GM21515 (cell line): ENCODE results near the gene SERPINB10.
"Not testable (repeated sequence)": the region's sequence is repeated elsewhere in the genome, so short reads cannot be mapped to it uniquely, and the experiment has no call there.

ENCODE experiments used
- ATAC-seq: cut with Tn5 transposase; IDR thresholded peaks from one replicate; pipeline ENCODE4 v1.9.1; 2021; ENCODE audit not compliant: unreplicated experiment

SERPINB10 gene

GRCh38 chr18:63890237-63890949, 17.4 kb upstream of the SERPINB10 start:
- no peak for ATAC-seq

DNA sequence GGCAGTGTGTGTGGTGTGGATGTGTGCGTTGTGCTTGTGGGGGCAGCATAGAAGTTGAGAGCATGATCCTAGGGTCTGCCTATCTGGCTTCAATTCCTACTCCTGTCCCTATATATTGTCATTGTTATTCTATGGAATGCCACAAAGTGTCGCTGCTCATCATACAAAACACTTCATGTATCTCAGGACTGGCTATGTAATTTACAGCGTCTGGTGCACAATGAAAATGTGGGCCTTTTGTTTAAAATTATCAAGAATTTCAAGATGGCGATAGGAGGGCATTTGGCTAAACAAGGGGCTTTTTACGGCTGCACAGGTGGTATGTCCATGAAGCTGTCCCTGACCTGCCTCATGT, 16.8 kb upstream of the SERPINB10 start:
- ATAC-seq = peak; percentile 81

GRCh38 chr18:63892566-63892965, 15.2 kb upstream of the SERPINB10 start:
- ATAC-seq = no peak

- ATAC-seq = no peak
Observed at GRCh38 chr18:63894106-63894772, 13.5 kb upstream of the SERPINB10 start.

DNA sequence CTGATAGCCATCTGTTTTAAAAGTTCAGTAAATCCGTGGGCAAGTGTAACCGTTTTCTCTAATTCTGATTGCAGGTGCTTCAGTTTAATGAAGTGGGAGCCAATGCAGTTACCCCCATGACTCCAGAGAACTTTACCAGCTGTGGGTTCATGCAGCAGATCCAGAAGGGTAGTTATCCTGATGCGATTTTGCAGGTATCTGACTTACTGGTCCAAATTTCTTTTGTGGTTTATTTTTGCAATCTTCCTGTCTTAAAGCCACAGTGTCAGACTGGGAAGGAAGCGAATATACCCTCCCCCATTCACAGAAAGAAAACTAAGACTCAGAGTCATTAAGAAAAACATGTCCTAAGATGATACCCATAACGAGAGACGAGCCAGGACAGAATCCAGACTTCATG, 12.6 kb upstream of the SERPINB10 start:
- ATAC-seq = no peak

GRCh38 chr18:63897072-63897471, 10.7 kb upstream of the SERPINB10 start:
- no peak for ATAC-seq

GRCh38 chr18:63899206-63899605, 8.6 kb upstream of the SERPINB10 start:
- ATAC-seq = no peak

DNA sequence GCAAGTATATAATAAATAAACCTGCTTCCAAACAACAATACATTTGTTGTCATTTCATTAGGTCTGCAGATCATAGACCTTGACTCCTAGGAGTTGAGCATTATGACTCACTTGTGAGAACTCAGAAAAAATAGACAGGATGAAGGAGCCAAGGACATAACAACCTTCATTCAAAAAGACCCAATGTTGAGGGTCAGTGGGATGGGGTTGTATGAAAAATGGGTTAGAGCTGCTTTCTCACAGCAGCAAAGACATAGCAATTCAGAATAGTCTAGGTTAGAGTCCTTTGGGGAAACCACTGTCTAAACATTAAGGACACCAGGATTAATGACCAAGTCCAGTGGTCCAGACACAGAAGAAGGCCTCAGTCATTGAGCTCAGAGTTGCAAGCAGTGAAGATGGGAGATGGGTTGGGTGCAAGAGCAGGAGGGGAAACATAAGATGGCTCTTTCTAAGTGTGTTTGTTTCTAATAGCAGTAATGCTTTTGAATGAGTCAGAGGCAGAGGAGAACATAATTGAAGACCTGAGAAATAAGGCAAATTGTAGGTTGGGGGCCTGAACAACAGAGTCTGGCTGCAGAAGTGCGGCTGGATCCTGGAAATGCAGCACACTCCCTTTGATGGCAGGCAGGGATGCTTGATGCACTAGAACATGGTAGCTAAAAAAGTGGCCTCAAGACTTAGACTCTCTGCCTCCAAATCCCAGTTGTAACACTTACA, 3.7 kb upstream of the SERPINB10 start:
- ATAC-seq = no peak

DNA sequence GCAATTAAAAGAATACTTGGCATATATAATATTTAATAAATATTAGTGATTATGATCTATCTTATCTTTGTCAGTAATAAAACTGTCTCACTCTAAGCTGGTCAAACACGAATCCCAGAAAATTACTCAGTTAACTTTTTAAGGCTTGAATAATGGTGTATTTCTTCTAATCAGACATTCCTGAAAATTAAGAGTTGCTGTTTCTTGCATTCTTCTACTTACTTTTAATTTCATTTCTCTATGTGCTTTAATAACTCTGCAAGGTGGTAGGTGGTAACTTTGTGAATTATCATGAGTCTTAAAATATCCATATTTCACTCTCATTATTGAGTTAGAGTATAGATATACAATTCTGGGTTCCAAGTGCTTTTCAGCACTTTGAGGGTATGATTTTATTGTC, 3.1 kb upstream of the SERPINB10 start:
- no peak for ATAC-seq

DNA sequence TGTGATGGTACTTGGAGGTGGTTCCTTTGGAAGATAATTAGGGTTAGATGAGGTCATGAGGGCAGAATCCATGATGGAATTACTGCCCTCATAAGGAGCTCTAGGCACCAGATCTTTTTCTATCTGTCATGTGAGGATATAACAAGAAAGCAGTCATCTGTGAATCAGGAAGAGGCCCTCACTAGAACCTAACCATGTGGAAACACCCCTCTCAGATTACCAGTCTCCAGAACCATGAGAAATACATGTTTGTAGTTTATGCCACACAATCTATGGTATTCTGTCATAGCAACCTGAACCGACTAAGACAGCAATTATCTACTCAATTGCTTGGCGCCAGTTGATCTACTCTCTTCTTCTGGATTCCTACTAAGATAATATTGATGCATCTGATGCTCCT, 2.4 kb upstream of the SERPINB10 start:
- no peak for ATAC-seq

DNA sequence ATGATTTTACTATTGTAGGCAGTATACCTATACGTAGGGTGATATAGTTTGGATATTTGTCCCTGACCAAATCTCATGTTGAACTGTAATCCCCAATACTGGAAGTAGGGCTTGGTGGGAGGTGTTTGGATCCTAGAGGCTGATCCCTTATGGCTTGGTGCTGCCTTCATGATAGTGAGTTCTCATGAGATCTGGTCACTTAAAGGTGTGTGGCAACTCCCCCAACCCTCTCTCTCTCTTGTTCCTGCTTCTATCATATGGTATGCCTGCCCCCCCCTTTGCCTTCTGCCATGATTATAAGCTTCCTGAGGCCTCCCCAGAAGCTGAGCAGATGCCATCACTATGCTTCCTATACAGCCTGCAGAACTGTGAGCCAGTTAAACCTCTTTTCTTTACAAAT, 1.7 kb upstream of the SERPINB10 start:
- no peak for ATAC-seq

DNA sequence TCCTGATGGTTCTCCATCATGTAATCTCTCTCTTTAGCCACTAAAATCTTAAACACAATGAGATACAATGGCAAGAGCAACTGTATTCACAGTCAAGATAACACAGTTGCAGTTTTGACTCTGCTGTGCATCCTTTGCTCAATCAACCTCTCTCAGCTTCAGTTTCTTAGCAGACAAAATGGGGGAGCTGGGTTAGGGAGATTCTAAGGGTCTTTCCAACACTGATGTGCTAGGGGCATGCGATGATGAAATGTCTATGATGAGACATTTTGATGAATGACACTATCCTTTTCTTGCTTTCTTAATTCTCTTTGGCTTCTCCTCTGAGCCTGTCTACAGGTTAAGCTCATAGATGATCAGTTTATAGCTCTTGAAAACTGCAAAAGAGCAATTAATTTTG, 1.1 kb downstream of the SERPINB10 start:
- no peak for ATAC-seq

DNA sequence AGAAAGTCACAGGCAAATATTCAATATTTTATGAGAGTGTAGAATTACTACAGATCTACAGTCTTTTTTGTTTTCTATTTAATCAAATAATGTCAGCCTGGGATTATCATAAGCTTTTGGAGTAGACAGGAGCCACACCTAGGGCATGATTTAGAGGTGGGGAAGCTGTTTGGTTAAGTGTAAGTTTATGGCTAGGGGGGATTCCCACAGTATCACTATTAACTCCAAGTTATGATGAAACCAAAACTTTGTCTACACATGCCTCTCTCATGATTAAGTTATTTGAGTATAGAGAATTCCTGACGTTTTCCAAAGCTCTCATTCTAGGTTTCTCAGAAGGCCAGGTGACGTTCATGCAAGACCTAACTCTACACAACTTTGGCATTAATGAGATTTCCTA, 2.1 kb downstream of the SERPINB10 start:
- ATAC-seq = peak; percentile 56

DNA sequence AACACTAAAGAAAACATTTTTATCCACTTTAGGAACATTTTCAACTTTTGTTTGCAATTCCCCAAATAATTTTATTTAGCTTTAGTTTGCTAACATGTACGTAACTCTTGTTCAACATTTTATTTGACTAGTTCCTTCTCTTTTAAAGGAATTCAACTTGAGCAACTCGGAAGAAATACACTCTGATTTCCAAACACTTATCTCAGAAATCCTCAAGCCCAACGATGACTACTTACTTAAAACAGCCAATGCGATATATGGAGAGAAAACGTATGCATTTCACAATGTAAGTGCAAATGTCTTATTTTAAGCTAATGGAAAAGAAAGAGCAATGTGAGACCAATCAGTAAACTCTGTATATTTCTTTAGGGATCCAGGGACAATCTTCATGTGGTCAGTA, 10.1 kb downstream of the SERPINB10 start:
- no peak for ATAC-seq

GRCh38 chr18:63922049-63922448, 14.3 kb downstream of the SERPINB10 start:
- no peak for ATAC-seq

DNA sequence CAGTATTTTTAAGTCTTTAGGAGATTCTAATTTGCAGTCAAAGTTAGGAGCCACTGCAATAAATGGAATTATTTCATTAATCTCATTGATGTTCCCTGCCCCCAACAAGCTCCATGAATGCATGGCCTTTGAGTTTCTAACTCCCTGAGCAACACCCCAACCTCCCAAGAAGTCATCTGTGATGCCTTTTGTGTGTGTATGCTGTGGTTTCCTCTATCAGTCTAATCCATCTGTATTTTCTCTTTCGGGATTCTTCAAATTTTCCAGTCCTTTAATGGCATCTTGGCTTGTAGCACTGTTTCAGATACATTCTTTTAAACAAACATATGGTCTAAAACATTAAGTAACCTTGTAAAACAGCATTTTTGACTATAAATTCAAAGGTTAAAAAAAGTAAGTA, 16.8 kb downstream of the SERPINB10 start:
- ATAC-seq = no peak

- no peak for ATAC-seq
Observed at GRCh38 chr18:63928331-63928730, 20.6 kb downstream of the SERPINB10 start.

DNA sequence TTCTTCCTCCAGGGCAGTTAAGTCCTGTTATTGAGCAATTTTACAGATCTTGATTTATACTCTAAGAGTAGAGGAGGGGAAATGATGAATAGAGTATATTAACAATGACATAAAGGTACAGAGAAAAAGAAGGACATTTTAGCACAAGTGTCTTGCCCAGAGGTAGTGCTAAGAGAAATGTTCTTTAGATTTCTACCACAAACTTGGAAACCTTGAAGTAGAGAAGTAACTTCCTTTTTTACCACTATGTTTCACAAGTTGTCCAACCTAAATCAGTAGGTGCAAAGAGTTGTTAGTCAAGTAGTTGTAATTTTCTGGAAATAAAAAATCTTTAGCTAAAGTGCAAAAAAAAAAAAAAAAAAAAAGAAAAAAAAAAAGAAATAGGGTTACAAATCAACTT, 21.6 kb downstream of the SERPINB10 start:
- not testable (repeated sequence) for ATAC-seq

GRCh38 chr18:63930773-63931354, 23.1 kb downstream of the SERPINB10 start:
- ATAC-seq = no peak

GRCh38 chr18:63936156-63936931, 28.6 kb downstream of the SERPINB10 start:
- ATAC-seq = peak; percentile 99

DNA sequence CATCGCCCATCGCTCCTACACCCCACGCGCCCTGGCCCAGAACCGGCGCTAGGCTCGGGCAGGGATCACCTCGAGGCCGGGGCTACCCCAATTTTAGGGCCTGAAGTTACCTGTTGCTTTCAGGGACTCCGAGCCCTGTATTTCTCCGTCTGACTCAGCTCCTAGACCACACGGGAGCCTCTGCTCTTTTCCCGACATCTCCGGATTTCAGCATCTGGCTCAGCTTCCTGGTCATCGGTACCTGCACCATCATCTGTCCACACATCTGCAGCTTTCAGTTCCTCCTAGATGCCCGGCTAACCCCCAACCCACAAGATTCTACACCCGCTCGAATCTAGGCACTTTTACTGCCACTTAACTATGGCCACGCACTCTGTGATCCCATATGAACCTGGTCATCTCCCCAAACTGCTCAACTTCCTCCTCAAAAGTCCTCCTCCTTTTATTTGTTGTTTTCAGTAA, 29.2 kb downstream of the SERPINB10 start:
- peak; percentile 38 for ATAC-seq
